GM12878 (cell line): ENCODE measurements around the gene SEMA5B. TPM values are rescaled to one million over a fixed set of nuclear protein-coding genes. Genes with fewer than 3 reads are reported as not detected.

Experiments
- ATAC-seq: fragments of 200-7000 bp; cut with Tn5 transposase; 3 replicates; pipeline ENCODE4 v1.9.1; 2020; ENCODE audit warnings: mild to moderate bottlenecking, moderate library complexity
- BruUV-seq: library from RNA; stranded (reverse); fragments of 400-500 nt; replicated peaks from 2 replicates; lab custom pipeline; 2021; lab: Mats Ljungman, UMichigan
- CTCF ChIA-PET: fragments of 300-600 bp; sonication (Branson Sonifier 250); formaldehyde crosslinking; extraction: SDS; loops from one replicate; lab custom pipeline; 2021; ENCODE audit warnings: inconsistent platforms; lab: Yijun Ruan, JAX
- POLR2A ChIA-PET: fragments of 350-600 bp; formaldehyde crosslinking; extraction: SDS; loops from one replicate; lab custom pipeline; 2021; ENCODE audit warnings: inconsistent platforms; lab: Charles Lee
- RAD21 ChIA-PET: fragments of 300-600 bp; sonication (Branson Sonifier 250); formaldehyde crosslinking; loops from one replicate; lab custom pipeline; 2023; ENCODE audit warnings: antibody characterized with exemption; ENCODE audit not compliant: unreplicated experiment; lab: Charles Lee
- SMC1A ChIA-PET: fragments of 300-600 bp; sonication (Branson Sonifier 250); formaldehyde crosslinking; loops from one replicate; lab custom pipeline; 2023; ENCODE audit not compliant: unreplicated experiment, uncharacterized antibody; lab: Charles Lee
- DNase-seq: peaks from one replicate; pipeline ENCODE4 v3.0.0-alpha.2; 2011; ENCODE audit warnings: low read depth, low spot score
- FAIRE-seq: peaks from 3 replicates; lab custom pipeline; 2011; peaks lifted over from hg19 to GRCh38; lab: Jason Lieb, UNC
- H2AFZ ChIP-seq: 2 replicates; pipeline ENCODE4 v1.6.0; 2011; ENCODE audit warnings: low read depth, low read length, control low read depth; ENCODE audit not compliant: control insufficient read depth
- H3K27ac ChIP-seq: 2 replicates; pipeline ENCODE4 v1.5.1; 2011; ENCODE audit warnings: control low read depth; ENCODE audit not compliant: control insufficient read depth, insufficient read depth
- H3K27me3 ChIP-seq, 2 experiments: replicated peaks in 1 of 2; 2 replicates each; pipeline versions ENCODE4 v1.6.0 to v1.6.1; 2011; ENCODE audit warnings: low read length in 1 of 2; ENCODE audit not compliant: control insufficient read depth in 2 of 2, insufficient read depth in 2 of 2
- H3K36me3 ChIP-seq, 2 experiments: 2 replicates each; pipeline ENCODE4 v1.5.1; 2011; ENCODE audit warnings: low read length in 1 of 2; ENCODE audit not compliant: control insufficient read depth in 2 of 2, insufficient read depth in 2 of 2
- H3K4me1 ChIP-seq: 2 replicates; pipeline ENCODE4 v1.6.1; 2011; ENCODE audit warnings: mild to moderate bottlenecking, low read length, moderate library complexity, mixed read lengths; ENCODE audit not compliant: control insufficient read depth, insufficient read depth
- H3K4me2 ChIP-seq: 2 replicates; pipeline ENCODE4 v1.6.0; 2011; ENCODE audit warnings: control low read depth; ENCODE audit not compliant: control insufficient read depth, insufficient read depth
- H3K4me3 ChIP-seq: fragments of 200-600 bp; sonication (generic); 2 replicates; pipeline ENCODE4 v1.5.1; 2016
- H3K79me2 ChIP-seq: 2 replicates; pipeline ENCODE4 v1.6.0; 2011; ENCODE audit warnings: low read length; ENCODE audit not compliant: control insufficient read depth, insufficient read depth
- H3K9ac ChIP-seq: 2 replicates; pipeline ENCODE4 v1.8.0; 2011; ENCODE audit warnings: low read length, control low read depth, mixed read lengths; ENCODE audit not compliant: control insufficient read depth, insufficient read depth
- H3K9me3 ChIP-seq: replicated peaks from 3 replicates; pipeline ENCODE4 v1.5.1; 2011; ENCODE audit warnings: mild to moderate bottlenecking, low read length; ENCODE audit not compliant: control insufficient read depth, insufficient read depth
- H4K20me1 ChIP-seq: 2 replicates; pipeline ENCODE4 v1.6.0; 2011; ENCODE audit not compliant: control insufficient read depth, insufficient read depth
- ATF3 ChIP-seq: IDR thresholded peaks from 2 replicates; pipeline ENCODE4 v1.6.1; 2011; ENCODE audit warnings: low read depth, mild to moderate bottlenecking, low read length, moderate library complexity, borderline replicate concordance; ENCODE audit errors: extremely low read depth
- ATF7 ChIP-seq: fragments of 450-650 bp; IDR thresholded peaks from 2 replicates; pipeline ENCODE4 v1.6.1; 2016; ENCODE audit warnings: low read depth, mild to moderate bottlenecking
- BACH1 ChIP-seq: fragments of 450-650 bp; IDR thresholded peaks from 2 replicates; pipeline ENCODE4 v1.6.1; 2017; ENCODE audit warnings: mild to moderate bottlenecking, borderline replicate concordance
- BCL11A ChIP-seq: IDR thresholded peaks from 2 replicates; pipeline ENCODE4 v1.6.1; 2011; ENCODE audit warnings: low read depth, low read length
- CREM ChIP-seq: IDR thresholded peaks from 2 replicates; pipeline ENCODE4 v1.6.1; 2014; ENCODE audit warnings: antibody characterized with exemption, low read depth
- ESRRA ChIP-seq: IDR thresholded peaks from 2 replicates; pipeline ENCODE4 v1.6.1; 2012; ENCODE audit warnings: mild to moderate bottlenecking, low read length, improper control_type of control experiment
- IRF4 ChIP-seq: IDR thresholded peaks from 2 replicates; pipeline ENCODE4 v1.6.1; 2011; ENCODE audit warnings: low read depth, low read length
- MTA2 ChIP-seq: fragments of 450-650 bp; IDR thresholded peaks from 2 replicates; pipeline ENCODE4 v1.6.1; 2016; ENCODE audit warnings: low read depth, mild to moderate bottlenecking, moderate library complexity
- MYB ChIP-seq: fragments of 150-350 bp; IDR thresholded peaks from 2 replicates; pipeline ENCODE4 v1.6.1; 2014; ENCODE audit warnings: mild to moderate bottlenecking, low read depth, low read length, borderline replicate concordance
- NFXL1 ChIP-seq: fragments of 450-650 bp; IDR thresholded peaks from 2 replicates; pipeline ENCODE4 v1.6.1; 2017; ENCODE audit warnings: antibody characterized with exemption, mild to moderate bottlenecking, borderline replicate concordance
- PAX8 ChIP-seq: fragments of 450-650 bp; IDR thresholded peaks from 2 replicates; pipeline ENCODE4 v1.6.1; 2017; ENCODE audit warnings: mild to moderate bottlenecking, moderate library complexity
- POLR2A ChIP-seq: IDR thresholded peaks from 2 replicates; pipeline ENCODE4 v1.6.1; 2011; ENCODE audit warnings: low read depth, mild to moderate bottlenecking, low read length
- RCOR1 ChIP-seq: conservative IDR thresholded peaks from 2 replicates; pipeline ENCODE4 v1.6.1; 2012; ENCODE audit warnings: low read depth, low read length, improper control_type of control experiment
- REST ChIP-seq: IDR thresholded peaks from 2 replicates; pipeline ENCODE4 v1.6.1; 2012; ENCODE audit warnings: mild to moderate bottlenecking, low read depth, low read length
- ZNF384 ChIP-seq: IDR thresholded peaks from 2 replicates; pipeline ENCODE4 v1.6.1; 2012; ENCODE audit warnings: low read depth, mild to moderate bottlenecking, low read length, improper control_type of control experiment, borderline replicate concordance
- WGBS: methylation state at CpG from one replicate; pipeline ENCODE4 v1.1.6; 2016; ENCODE audit warnings: low lambda C conversion rate; ENCODE audit not compliant: insufficient replicate concordance, insufficient coverage; ENCODE audit errors: missing lambda C conversion rate; 5-methylcytosine and 5-hydroxymethylcytosine counted together
- in situ Hi-C: fragments of 300-500 bp; cut with MboI; formaldehyde crosslinking; loops from 9 replicates; pipeline ENCODE4 v1.14.3; 2018; ENCODE audit warnings: mixed read lengths
- intact Hi-C: fragments of 100-400 bp; cut with micrococcal nuclease; formaldehyde crosslinking; loops from one replicate; pipeline ENCODE4 v1.14.2; 2022; ENCODE audit not compliant: unreplicated experiment
- polyA plus RNA-seq, 11 experiments: library from polyadenylated mRNA; depleted of rRNA in 4 of 11; unstranded in 6 of 11; stranded (reverse) in 5 of 11; fragments of >200 nt; fragmentation: Nextera tagmentation in 4 of 11; fragmentation: Illumina TruSeq in 1 of 11; extraction: Ambion mirVana in 4 of 11; extraction: Trizol in 1 of 11; gene quantifications; 1 replicate in 1 of 11; 2 replicates in 10 of 11; pipeline versions ENCODE4 v1.2.1 to v1.2.3, GENCODE V29; 2011 to 2016; ENCODE audit warnings: inconsistent platforms in 2 of 11, missing spikeins in 2 of 11, low read depth in 1 of 11
- total RNA-seq, 4 experiments: library from RNA; depleted of rRNA in 3 of 4; stranded (reverse); fragments of >200 nt in 3 of 4; fragmentation: Illumina TruSeq in 1 of 4; extraction: Trizol in 1 of 4; gene quantifications; 2 replicates each; pipeline versions ENCODE4 v1.2.1 to v1.2.3, GENCODE V29; 2013 to 2021
- TF ChIP-seq, protein P1 (sequence below): fragments of 450-650 bp; formaldehyde crosslinking; IDR thresholded peaks from 2 replicates; pipeline ENCODE4 v1.4.0; 2020; ENCODE audit warnings: mild to moderate bottlenecking, moderate library complexity
- TF ChIP-seq, protein P2 (sequence below): IDR thresholded peaks from 2 replicates; pipeline ENCODE4 v1.6.1; 2012; ENCODE audit warnings: low read depth, low read length, improper control_type of control experiment

The SEMA5B gene
- total and polyA plus RNA-seq, 10 of the 15 experiments (the other 5 are each of a cell fraction or from before 2014, with no cell fraction given) = 0.05 TPM; not detected in 9

DNA sequence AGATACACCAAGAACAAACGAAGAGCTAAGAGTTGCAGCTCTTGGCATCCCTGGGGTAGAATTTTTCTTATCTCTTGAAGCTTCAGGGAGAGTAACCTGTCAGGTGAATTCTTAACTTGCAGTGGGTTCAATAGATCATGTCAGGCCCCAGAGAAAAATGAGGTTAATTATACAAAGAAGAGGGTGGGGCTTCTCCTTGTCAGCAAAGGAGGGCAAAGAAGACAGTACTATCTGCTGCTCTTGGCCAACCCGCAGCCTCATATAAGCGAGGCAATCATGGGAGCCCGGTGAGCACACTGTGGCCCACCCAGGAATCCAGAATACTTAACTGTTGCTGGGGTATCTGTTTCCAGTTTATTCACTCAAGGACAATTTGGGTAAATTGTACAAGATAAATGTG, 110.2 kb downstream of the SEMA5B start:
- ChIA-PET SMC1A (interaction anchor here (0.5 kb wide), 1 partner anchor 813 kb away, joined by 3 read pairs; no protein-coding TSS in a partner anchor), CTCF (interaction anchor here (0.8 kb wide), 1 partner anchor 162 kb away, joined by 3 read pairs; no protein-coding TSS in a partner anchor), POLR2A (no interaction called here), RAD21 (no interaction called here)
- Histone ChIP-seq H3K4me3 (no peak overlapping the region), H3K4me2 (no peak overlapping the region), H4K20me1 (no peaks in the 10 kb centered on the region), H2AFZ (no peak overlapping the region), H3K36me3 (no peaks in the 10 kb centered on the region), H3K79me2 (no peaks in the 10 kb centered on the region), H3K9me3 (no peaks in the 10 kb centered on the region), H3K27me3 (peaks cover 4% of the 10 kb centered on the region in 2 experiments; a peak in 3 of 4 replicates), H3K9ac (no peak overlapping the region), H3K4me1 (peaks cover 2% of the 10 kb centered on the region; the same call in 1 of the 2 replicates), H3K27ac (no peak overlapping the region)
- WGBS = 27% methylated on average over 4 of the region's 4 CpGs
- ATAC-seq = no peak
- DNase-seq = no peak
- no peak for FAIRE-seq
- BruUV-seq = no TSS peak
- in situ Hi-C loops (no loop called here), intact Hi-C loops (no loop called here)
- TF ChIP-seq, protein P1, sequence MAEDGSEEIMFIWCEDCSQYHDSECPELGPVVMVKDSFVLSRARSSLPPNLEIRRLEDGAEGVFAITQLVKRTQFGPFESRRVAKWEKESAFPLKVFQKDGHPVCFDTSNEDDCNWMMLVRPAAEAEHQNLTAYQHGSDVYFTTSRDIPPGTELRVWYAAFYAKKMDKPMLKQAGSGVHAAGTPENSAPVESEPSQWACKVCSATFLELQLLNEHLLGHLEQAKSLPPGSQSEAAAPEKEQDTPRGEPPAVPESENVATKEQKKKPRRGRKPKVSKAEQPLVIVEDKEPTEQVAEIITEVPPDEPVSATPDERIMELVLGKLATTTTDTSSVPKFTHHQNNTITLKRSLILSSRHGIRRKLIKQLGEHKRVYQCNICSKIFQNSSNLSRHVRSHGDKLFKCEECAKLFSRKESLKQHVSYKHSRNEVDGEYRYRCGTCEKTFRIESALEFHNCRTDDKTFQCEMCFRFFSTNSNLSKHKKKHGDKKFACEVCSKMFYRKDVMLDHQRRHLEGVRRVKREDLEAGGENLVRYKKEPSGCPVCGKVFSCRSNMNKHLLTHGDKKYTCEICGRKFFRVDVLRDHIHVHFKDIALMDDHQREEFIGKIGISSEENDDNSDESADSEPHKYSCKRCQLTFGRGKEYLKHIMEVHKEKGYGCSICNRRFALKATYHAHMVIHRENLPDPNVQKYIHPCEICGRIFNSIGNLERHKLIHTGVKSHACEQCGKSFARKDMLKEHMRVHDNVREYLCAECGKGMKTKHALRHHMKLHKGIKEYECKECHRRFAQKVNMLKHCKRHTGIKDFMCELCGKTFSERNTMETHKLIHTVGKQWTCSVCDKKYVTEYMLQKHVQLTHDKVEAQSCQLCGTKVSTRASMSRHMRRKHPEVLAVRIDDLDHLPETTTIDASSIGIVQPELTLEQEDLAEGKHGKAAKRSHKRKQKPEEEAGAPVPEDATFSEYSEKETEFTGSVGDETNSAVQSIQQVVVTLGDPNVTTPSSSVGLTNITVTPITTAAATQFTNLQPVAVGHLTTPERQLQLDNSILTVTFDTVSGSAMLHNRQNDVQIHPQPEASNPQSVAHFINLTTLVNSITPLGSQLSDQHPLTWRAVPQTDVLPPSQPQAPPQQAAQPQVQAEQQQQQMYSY (CRISPR knock-in tag) = no peak
- TF ChIP-seq POLR2A = no peak
- no peak for TF ChIP-seq IRF4
- TF ChIP-seq BCL11A = no peak
- TF ChIP-seq ATF7 = no peak
- no peak for TF ChIP-seq MTA2
- TF ChIP-seq REST = no peak
- no peak for TF ChIP-seq NFXL1
- no peak for TF ChIP-seq CREM
- no peak for TF ChIP-seq ATF3
- TF ChIP-seq PAX8 = no peak
- TF ChIP-seq, protein P2, sequence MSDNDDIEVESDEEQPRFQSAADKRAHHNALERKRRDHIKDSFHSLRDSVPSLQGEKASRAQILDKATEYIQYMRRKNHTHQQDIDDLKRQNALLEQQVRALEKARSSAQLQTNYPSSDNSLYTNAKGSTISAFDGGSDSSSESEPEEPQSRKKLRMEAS = no peak
- no peak for TF ChIP-seq RCOR1
- no peak for TF ChIP-seq BACH1
- no peak for TF ChIP-seq ZNF384
- no peak for TF ChIP-seq ESRRA
- TF ChIP-seq MYB = no peak
